Colonic mucosa (tissue), 4 donors: ENCODE measurements around the gene METTL17. TPM values are rescaled to one million over a fixed set of nuclear protein-coding genes. Genes with fewer than 3 reads are reported as not detected.

ENCODE experiments used
- DNase-seq: peaks from one replicate; pipeline ENCODE4 v3.0.0-alpha.2; 2020
- H3K27ac ChIP-seq: fragments of 200-600 bp; one replicate; pipeline ENCODE4 v1.8.0; 2021
- H3K27me3 ChIP-seq: fragments of 200-600 bp; one replicate; pipeline ENCODE4 v1.8.0; 2021
- H3K36me3 ChIP-seq: fragments of 200-600 bp; one replicate; pipeline ENCODE4 v1.8.0; 2021
- H3K4me1 ChIP-seq: fragments of 200-600 bp; one replicate; pipeline ENCODE4 v1.8.0; 2021; ENCODE audit warnings: mild to moderate bottlenecking
- H3K4me3 ChIP-seq: fragments of 200-600 bp; one replicate; pipeline ENCODE4 v1.8.0; 2021
- H3K9ac ChIP-seq, 2 donors: one replicate each; pipeline ENCODE4 v1.7.0; 2013; ENCODE audit warnings: control low read depth in 2 of 2, low read depth in 2 of 2, low read length in 2 of 2
- H3K9me3 ChIP-seq: fragments of 200-600 bp; one replicate; pipeline ENCODE4 v1.8.0; 2021
- intact Hi-C: fragments of 100-400 bp; cut with DNase I; formaldehyde crosslinking; loops from one replicate; pipeline ENCODE4 v1.14.1; 2022
- total RNA-seq, 2 donors: library from RNA; stranded (reverse); fragmentation: NEBNext Ultra II Directional in 1 of 2; extraction: Animal tissue kit (Norgen Biotek cat#: 25700) in 1 of 2; gene quantifications; one replicate each; pipeline ENCODE4 v1.2.1, GENCODE V29; 2021
- TF ChIP-seq, protein P1 (sequence below): fragments of 200-600 bp; IDR thresholded peaks from one replicate; pipeline ENCODE4 v1.8.0; 2022; ENCODE audit warnings: antibody characterized with exemption, mild to moderate bottlenecking
- donor health status: healthy.
- donor health status: DM: no; HTN: no; CAD: no.
- donor health status: DM: no; HTN: no; CAD: no.

METTL17 gene
- total RNA-seq, 2 donors from 2014 or later: 59.6 to 79.3 TPM

DNA sequence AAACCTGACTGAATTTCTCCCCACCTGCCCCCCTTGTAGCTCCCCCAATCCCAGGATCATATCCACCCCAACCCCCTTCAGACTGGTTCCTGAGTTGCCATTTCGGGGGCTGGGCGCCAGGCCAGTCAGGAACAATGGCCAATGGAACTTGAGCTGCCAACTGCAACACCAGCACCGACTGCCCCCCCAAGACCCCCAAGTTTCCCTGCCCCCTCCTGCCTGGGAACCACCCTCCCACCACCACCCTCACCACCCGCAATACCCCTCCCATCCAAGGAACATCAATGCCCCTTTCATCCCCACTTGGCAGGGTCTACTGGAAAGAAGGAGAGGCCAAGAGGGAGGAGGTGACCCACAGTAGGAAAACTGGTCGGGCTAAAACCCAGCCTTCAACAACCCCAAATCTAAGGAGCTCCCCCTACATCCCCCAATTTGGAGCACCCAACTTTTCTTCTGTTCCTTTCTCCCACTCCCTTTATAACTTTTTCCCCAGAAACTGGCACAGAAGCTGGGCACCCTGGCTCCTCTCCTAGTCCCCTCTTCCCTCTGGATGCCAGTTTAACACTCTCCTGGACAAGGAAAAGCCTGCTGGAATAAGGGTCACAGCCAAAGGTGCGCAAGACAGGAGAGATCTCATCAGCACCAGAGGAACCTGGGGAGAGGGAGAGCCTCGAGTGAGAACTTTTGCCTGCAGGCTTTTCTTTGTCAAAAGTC is 36.7 kb downstream of the METTL17 start:
- intact Hi-C loops: no loop called here
- Histone ChIP-seq H3K4me3 (no peak overlapping the region), H3K9ac (no peak overlapping the region), H3K27me3 (no peaks in the 10 kb centered on the region), H3K9me3 (no peaks in the 10 kb centered on the region), H3K27ac (no peak overlapping the region), H3K4me1 (no peaks in the 10 kb centered on the region), H3K36me3 (no peaks in the 10 kb centered on the region)
- DNase-seq: no peak
- TF ChIP-seq, protein P1, sequence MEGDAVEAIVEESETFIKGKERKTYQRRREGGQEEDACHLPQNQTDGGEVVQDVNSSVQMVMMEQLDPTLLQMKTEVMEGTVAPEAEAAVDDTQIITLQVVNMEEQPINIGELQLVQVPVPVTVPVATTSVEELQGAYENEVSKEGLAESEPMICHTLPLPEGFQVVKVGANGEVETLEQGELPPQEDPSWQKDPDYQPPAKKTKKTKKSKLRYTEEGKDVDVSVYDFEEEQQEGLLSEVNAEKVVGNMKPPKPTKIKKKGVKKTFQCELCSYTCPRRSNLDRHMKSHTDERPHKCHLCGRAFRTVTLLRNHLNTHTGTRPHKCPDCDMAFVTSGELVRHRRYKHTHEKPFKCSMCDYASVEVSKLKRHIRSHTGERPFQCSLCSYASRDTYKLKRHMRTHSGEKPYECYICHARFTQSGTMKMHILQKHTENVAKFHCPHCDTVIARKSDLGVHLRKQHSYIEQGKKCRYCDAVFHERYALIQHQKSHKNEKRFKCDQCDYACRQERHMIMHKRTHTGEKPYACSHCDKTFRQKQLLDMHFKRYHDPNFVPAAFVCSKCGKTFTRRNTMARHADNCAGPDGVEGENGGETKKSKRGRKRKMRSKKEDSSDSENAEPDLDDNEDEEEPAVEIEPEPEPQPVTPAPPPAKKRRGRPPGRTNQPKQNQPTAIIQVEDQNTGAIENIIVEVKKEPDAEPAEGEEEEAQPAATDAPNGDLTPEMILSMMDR: no peak

DNA sequence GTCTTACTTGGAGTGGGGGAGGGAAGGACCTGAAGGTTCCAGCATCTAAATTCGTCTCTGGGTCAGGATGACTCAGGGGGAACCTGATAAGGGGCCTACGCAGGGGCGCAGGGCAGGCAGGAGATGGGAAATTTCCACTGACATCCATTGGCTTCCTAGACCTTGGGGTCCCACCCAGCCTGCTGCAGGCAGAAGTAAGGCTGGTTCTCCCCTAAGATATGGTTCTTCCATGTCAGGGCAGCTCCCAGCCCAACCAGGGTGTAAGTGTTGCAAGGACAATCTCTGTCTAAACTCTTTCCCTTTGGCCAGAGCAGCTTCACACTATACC is 37.2 kb downstream of the METTL17 start:
- Histone ChIP-seq H3K36me3 (no peaks in the 10 kb centered on the region), H3K4me3 (no peak overlapping the region), H3K4me1 (no peaks in the 10 kb centered on the region), H3K27me3 (no peaks in the 10 kb centered on the region), H3K9me3 (no peaks in the 10 kb centered on the region), H3K27ac (no peak overlapping the region), H3K9ac (no peak overlapping the region)
- intact Hi-C loops: no loop called here
- no peak for DNase-seq
- TF ChIP-seq, protein P1: no peak

DNA sequence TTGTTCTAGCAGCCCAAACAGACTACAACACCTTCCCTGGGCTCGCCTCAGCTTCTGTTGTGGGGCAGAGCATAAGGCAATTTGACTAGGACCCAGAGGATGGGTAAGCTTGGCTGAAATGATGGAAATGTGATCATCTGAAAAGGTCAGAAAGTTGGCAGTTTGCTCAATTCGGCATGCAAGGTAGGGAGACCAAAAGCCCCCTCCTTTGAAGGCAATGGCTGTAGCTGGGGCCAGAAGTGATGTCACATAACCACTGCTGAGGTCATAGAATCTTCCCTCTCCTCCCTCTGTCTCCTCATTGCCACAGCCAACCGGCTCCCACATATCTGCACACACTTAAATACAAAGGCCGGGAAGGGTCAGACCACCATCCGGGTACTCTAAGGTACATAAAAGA is 40.1 kb downstream of the METTL17 start, which contains the start of gene TPPP2:
TSS of gene TPPP2 (plus strand) at position 301 of the 400 bp plus-strand sequence. CDS start 365 bp downstream, outside the sequence.
- TF ChIP-seq, protein P1: no peak

DNA sequence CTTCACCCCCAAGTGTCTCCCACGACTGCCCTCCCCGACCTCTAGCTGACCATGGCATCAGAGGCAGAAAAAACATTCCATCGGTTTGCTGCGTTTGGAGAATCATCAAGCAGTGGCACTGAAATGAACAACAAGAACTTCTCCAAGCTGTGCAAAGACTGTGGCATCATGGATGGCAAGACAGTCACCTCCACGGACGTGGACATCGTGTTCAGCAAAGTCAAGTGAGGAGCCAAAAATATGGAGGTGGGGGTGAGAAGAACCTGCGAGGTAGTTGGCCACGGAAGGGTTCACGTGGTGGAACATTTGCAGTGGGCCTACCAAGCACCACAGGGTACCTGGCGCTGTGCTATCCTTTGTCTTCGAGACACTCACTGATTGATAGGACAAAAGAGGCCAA is 40.8 kb downstream of the METTL17 start:
- DNase-seq: no peak
- TF ChIP-seq, protein P1: no peak
- intact Hi-C loops: loop anchor here (10.0 kb wide), 1 partner anchor 176 kb away; no protein-coding TSS in a partner anchor

More for the DNA sequence above, 40.1 kb downstream of the METTL17 start, which contains the start of gene TPPP2:
- Histone ChIP-seq H3K27ac (no peak within 1 kb of the TSS), H3K9ac (no peak within 1 kb of the TSS), H3K27me3 (no peaks in the 10 kb centered on the region), H3K4me3 (no peak within 1 kb of the TSS), H3K36me3 (no peaks in the 10 kb centered on the region), H3K9me3 (no peaks in the 10 kb centered on the region), H3K4me1 (no peaks in the 10 kb centered on the region)
- no peak for DNase-seq
- intact Hi-C loops: loop anchor here (10.0 kb wide), 1 partner anchor 175 kb away; no protein-coding TSS in a partner anchor

DNA sequence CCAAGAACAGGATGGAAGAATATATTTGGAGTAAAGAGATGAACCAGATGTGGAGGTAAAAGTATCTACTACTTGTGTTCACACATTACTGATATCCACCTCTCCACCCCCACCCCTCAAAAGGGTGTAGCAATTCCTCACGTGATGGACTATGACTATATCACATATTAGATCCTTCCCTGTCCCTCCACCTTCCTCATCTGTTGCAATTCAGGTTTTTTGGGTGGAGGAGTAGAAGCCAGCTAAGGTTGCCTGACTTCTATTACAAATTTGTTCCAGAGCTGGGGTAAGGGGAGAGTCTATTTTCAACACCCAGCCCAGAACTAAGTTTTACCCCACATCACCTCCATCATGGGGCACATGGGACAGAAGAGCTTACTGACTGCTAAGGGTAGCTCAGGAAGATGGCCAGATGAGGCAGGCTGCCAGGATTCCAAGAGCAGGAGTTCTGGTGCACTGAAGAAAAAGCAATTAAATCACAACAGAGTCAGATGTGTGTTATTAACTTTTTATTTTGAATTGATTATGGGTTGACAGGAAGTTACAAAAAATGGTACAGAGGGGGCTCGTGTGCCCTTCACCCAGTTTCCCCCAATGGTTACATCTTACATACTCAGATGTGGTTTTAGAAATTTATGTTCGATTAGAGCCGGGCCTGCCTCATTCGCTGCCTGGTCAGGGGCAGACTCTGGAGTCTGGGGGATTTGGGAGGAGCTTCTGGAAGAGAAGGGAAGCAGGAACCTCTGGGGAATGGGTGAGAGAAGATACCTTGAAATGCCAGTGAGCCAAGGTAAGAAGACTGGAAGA is 42.7 kb downstream of the METTL17 start:
- Histone ChIP-seq H3K9me3 (no peaks in the 10 kb centered on the region), H3K27ac (no peak overlapping the region), H3K4me1 (no peaks in the 10 kb centered on the region), H3K36me3 (no peaks in the 10 kb centered on the region), H3K9ac (no peak overlapping the region), H3K27me3 (no peaks in the 10 kb centered on the region), H3K4me3 (no peak overlapping the region)
- TF ChIP-seq, protein P1: no peak
- DNase-seq: no peak
- intact Hi-C loops: loop anchor here (10.0 kb wide), 1 partner anchor 178 kb away; no protein-coding TSS in a partner anchor

More for the DNA sequence above, 40.8 kb downstream of the METTL17 start:
- Histone ChIP-seq H3K27me3 (no peaks in the 10 kb centered on the region), H3K4me1 (no peaks in the 10 kb centered on the region), H3K9me3 (no peaks in the 10 kb centered on the region), H3K27ac (no peak overlapping the region), H3K9ac (no peak overlapping the region), H3K4me3 (no peak overlapping the region), H3K36me3 (no peaks in the 10 kb centered on the region)
